Measurements from ENCODE around the gene IGSF1. TPM values are rescaled to one million over a fixed set of nuclear protein-coding genes. Genes with fewer than 3 reads are reported as not detected.

Gene IGSF1
- total and polyA plus RNA-seq, 2 donors (not counting 1 experiment from before 2014, with no cell fraction given), result under 0.01 to 0.03 TPM

DNA sequence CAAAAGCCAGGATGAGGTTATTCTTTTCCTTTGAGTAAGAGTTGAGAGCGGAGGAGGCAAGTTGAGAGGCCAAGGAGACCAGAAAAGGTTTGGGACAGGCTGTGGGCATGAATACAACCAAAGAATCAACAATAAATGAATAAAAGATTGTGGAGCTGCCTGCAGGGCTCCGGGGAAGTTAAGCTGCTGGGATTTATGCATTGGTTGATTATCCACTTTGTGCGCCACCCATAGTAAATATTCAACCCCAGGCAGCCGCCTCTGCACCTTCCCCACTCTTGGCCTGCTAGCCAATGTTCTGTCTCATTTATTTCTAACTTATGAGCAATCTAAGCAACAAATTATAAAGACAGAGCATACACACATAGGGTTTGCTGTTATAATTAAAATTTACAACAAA, 28.2 kb upstream of the IGSF1 start:
- Histone ChIP-seq H3K4me3 (replicated peaks in 1 of 4; ENCODE audit: control extremely low read depth in 1 of 4, insufficient read depth in 1 of 4, low read depth in 3 of 4, low read length in 4 of 4) (no peak overlapping the region), H3K4me1 (ENCODE audit: control insufficient read depth, extremely low read depth, insufficient read depth, low read length) (no peaks in the 10 kb centered on the region), H3K27me3 (ENCODE audit: control insufficient read depth, insufficient read depth, low read length) (no peaks in the 10 kb centered on the region), H3K36me3 (ENCODE audit: control insufficient read depth, insufficient read depth, low read length) (no peaks in the 10 kb centered on the region), H3K9ac (ENCODE audit: insufficient read depth, low read length) (no peak overlapping the region), H3K4me2 (ENCODE audit: extremely low read depth, insufficient read depth, low read length) (no peak overlapping the region), H3K79me2 (ENCODE audit: control insufficient read depth, insufficient read depth, low read length) (no peaks in the 10 kb centered on the region), H3K27ac (ENCODE audit: insufficient read depth, low read length) (no peak overlapping the region), H2AFZ (ENCODE audit: low read length) (no peak overlapping the region), H3K9me3 (ENCODE audit: control insufficient read depth, insufficient read depth, low read depth, low read length) (no peaks in the 10 kb centered on the region), H4K20me1 (ENCODE audit: control insufficient read depth, extremely low read depth, insufficient read depth, low read length) (no peaks in the 10 kb centered on the region)
- TF ChIP-seq EZH2 (IDR thresholded peaks at IDR 0.05; ENCODE audit: low read length, missing control alignments), result no peak
- TF ChIP-seq, protein P1, sequence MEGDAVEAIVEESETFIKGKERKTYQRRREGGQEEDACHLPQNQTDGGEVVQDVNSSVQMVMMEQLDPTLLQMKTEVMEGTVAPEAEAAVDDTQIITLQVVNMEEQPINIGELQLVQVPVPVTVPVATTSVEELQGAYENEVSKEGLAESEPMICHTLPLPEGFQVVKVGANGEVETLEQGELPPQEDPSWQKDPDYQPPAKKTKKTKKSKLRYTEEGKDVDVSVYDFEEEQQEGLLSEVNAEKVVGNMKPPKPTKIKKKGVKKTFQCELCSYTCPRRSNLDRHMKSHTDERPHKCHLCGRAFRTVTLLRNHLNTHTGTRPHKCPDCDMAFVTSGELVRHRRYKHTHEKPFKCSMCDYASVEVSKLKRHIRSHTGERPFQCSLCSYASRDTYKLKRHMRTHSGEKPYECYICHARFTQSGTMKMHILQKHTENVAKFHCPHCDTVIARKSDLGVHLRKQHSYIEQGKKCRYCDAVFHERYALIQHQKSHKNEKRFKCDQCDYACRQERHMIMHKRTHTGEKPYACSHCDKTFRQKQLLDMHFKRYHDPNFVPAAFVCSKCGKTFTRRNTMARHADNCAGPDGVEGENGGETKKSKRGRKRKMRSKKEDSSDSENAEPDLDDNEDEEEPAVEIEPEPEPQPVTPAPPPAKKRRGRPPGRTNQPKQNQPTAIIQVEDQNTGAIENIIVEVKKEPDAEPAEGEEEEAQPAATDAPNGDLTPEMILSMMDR (conservative IDR thresholded peaks at IDR 0.05 in 1 of 2, IDR thresholded peaks at IDR 0.05 in 1 of 2; ENCODE audit: low read depth in 1 of 2, low read length in 2 of 2), result no peak
- DNase-seq (ENCODE audit: low read depth in 2 of 2), result no peak

DNA sequence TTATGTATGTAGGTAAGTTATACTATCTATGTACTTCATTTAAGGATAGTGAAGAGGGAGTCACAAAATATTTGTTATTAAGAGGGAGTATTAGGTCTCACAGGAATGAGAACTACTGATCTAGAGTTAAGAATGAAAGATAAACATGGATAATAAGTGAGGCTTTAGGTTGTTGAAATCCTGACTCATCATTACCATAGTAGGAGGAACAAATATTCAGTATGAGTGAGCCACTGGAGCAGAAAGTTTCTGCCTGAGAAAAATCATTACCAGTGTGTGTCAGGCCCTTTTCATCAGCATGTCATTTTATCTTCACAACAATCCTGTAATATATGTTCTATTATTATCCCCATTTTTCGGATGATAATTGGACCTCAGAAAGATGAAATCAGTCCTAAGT, 27.2 kb upstream of the IGSF1 start:
- Histone ChIP-seq H3K4me1 (ENCODE audit: control insufficient read depth, extremely low read depth, insufficient read depth, low read length) (no peaks in the 10 kb centered on the region), H3K9me3 (ENCODE audit: control insufficient read depth, insufficient read depth, low read depth, low read length) (no peaks in the 10 kb centered on the region), H3K36me3 (ENCODE audit: control insufficient read depth, insufficient read depth, low read length) (no peaks in the 10 kb centered on the region), H3K27me3 (ENCODE audit: control insufficient read depth, insufficient read depth, low read length) (no peaks in the 10 kb centered on the region), H3K4me2 (ENCODE audit: extremely low read depth, insufficient read depth, low read length) (no peak overlapping the region), H3K9ac (ENCODE audit: insufficient read depth, low read length) (no peak overlapping the region), H3K27ac (ENCODE audit: insufficient read depth, low read length) (no peak overlapping the region), H4K20me1 (ENCODE audit: control insufficient read depth, extremely low read depth, insufficient read depth, low read length) (no peaks in the 10 kb centered on the region), H3K79me2 (ENCODE audit: control insufficient read depth, insufficient read depth, low read length) (no peaks in the 10 kb centered on the region), H2AFZ (ENCODE audit: low read length) (no peak overlapping the region), H3K4me3 (replicated peaks in 1 of 4; ENCODE audit: control extremely low read depth in 1 of 4, insufficient read depth in 1 of 4, low read depth in 3 of 4, low read length in 4 of 4) (no peak overlapping the region)
- no peak for TF ChIP-seq EZH2 (IDR thresholded peaks at IDR 0.05; ENCODE audit: low read length, missing control alignments)
- TF ChIP-seq, protein P1 (conservative IDR thresholded peaks at IDR 0.05 in 1 of 2, IDR thresholded peaks at IDR 0.05 in 1 of 2; ENCODE audit: low read depth in 1 of 2, low read length in 2 of 2), result no peak
- no peak for DNase-seq (ENCODE audit: low read depth in 2 of 2)

DNA sequence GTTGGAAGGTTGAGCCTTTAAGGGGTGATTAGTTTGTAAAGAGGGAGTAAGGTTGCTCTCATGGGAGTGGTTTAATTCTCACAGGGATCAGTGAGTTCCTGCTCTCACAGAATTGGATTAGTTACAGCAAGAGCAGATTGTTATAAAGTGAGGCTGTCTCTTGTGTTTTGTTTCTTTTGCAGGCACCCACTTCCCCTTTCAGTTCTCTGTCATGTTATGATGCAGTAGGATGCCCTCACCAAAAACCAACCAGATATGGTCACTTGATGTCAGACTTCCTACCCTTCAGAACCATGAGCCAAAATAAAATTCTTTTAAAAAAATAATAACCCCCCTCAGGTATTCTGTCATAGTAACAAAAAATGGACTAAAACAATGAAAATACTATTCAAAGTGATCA, 19.9 kb upstream of the IGSF1 start:
- Histone ChIP-seq H3K36me3 (ENCODE audit: control insufficient read depth, insufficient read depth, low read length) (no peaks in the 10 kb centered on the region), H2AFZ (ENCODE audit: low read length) (no peak overlapping the region), H3K4me1 (ENCODE audit: control insufficient read depth, extremely low read depth, insufficient read depth, low read length) (no peaks in the 10 kb centered on the region), H3K79me2 (ENCODE audit: control insufficient read depth, insufficient read depth, low read length) (no peaks in the 10 kb centered on the region), H4K20me1 (ENCODE audit: control insufficient read depth, extremely low read depth, insufficient read depth, low read length) (no peaks in the 10 kb centered on the region), H3K4me2 (ENCODE audit: extremely low read depth, insufficient read depth, low read length) (no peak overlapping the region), H3K27me3 (ENCODE audit: control insufficient read depth, insufficient read depth, low read length) (no peaks in the 10 kb centered on the region), H3K27ac (ENCODE audit: insufficient read depth, low read length) (no peak overlapping the region), H3K9me3 (ENCODE audit: control insufficient read depth, insufficient read depth, low read depth, low read length) (no peaks in the 10 kb centered on the region), H3K9ac (ENCODE audit: insufficient read depth, low read length) (no peak overlapping the region), H3K4me3 (replicated peaks in 1 of 4; ENCODE audit: control extremely low read depth in 1 of 4, insufficient read depth in 1 of 4, low read depth in 3 of 4, low read length in 4 of 4) (no peak overlapping the region)
- DNase-seq (ENCODE audit: low read depth in 2 of 2), result no peak
- no peak for TF ChIP-seq EZH2 (IDR thresholded peaks at IDR 0.05; ENCODE audit: low read length, missing control alignments)
- TF ChIP-seq, protein P1 (conservative IDR thresholded peaks at IDR 0.05 in 1 of 2, IDR thresholded peaks at IDR 0.05 in 1 of 2; ENCODE audit: low read depth in 1 of 2, low read length in 2 of 2), result no peak

All from fibroblast of lung (primary cell).